GM10847 (cell line): Measurements from ENCODE around the gene INO80.

ENCODE experiments used
- POLR2A ChIP-seq: IDR thresholded peaks from 2 replicates; pipeline ENCODE4 v1.6.1; 2011; ENCODE audit not compliant: insufficient read length; ENCODE audit errors: extremely low read depth

Gene INO80

DNA sequence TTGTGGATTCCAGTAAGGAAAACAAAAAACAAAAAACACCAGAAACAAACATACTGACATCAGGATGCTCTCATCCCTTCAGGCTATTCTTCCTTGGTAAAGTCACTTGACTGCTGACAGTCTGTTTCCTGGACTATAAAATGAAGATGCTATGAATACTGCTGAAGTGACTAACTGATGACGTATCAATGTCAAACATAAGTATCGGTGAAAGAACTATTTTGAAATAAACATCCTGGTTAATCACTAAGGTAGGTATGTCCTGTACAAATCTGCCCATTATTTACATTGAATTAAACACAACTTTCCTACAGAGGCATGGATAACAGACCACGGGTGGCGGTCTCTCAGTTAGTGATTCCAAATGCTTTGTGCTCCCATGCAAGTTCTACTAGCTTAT lies 116.9 kb downstream of the INO80 start:
- TF ChIP-seq POLR2A: no peak

DNA sequence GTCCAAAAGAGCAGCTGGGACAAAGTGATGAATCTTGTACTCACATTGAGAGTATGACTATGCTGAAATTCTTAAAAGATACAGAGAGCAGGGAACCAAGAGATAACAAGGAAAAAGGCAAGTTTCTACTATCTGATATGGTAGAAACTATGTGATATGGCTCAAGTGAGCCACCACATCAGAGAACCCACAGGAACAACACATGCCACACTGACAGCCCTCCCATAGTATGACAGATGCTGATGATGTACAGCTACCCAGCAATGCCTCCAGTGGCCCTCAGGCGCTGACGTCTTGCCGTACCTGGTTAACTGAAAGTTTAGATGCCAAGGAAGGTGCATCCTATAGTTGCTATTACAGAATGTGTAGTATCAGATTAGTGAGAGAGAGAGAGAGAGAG lies 120.4 kb downstream of the INO80 start:
- no peak for TF ChIP-seq POLR2A

GRCh38 chr15:40992825-40993224 lies 123.3 kb downstream of the INO80 start:
- TF ChIP-seq POLR2A: no peak

DNA sequence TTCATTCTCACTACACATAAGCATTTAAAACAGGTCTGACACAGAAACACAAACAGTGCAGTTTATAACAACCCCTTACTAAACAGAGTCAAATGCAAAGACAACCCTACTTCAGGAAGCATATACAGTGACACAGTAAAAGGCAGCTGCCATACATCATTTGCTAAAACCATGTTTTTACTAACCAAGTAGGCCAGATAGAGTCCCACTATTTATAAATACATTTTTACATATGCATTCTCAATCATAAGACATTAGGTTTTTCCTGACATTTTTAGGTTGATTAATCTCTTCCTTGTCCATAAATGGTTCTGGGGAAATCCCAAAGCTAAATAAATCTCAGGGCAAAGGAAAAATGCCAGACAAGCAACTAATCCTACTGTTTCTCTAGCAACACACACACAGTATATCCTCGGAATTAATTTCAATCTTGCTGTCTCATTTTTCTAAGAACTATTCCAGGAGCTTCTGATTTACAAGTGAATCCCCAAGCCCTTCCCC lies 123.8 kb downstream of the INO80 start:
- no peak for TF ChIP-seq POLR2A

DNA sequence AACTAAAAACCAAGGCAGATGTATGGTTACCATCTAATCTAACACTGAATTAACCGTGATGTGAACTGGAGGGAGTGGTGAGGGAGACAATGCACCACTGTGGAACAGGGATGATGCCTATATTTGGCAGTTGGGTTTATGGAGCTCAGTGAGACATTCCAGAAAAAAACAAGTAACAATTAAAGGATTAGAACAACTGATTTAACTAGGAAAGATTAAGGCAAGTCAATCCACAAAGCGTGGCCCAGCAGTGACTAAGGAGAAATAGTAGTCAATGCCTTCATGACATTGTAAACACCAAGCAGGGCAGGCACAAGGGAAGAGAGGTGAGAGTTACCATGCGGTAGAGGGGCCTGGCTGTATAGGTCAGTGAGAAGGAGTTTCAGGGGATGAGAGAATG lies 124.7 kb downstream of the INO80 start:
- TF ChIP-seq POLR2A: no peak

GRCh38 chr15:40990789-40991188 lies 125.3 kb downstream of the INO80 start:
- no peak for TF ChIP-seq POLR2A

DNA sequence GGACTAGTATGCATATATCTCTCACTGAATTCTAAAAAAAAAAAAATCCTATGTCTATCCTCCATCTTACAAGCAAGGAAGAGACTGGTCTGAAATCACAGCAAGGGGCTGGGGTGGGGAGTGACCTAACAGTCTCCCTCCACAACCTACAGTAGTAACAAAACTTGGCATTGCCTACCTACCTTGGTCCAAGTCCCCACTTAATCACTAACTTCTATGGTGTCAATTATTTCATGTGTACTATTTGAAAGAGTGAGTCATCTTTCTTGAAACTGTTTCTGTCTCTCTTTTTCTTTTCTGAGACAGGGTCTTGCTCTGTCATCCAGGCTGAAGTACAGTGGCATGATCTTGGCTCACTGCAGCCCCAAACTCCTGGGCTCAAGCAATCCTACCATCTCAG lies 126.0 kb downstream of the INO80 start:
- no peak for TF ChIP-seq POLR2A

DNA sequence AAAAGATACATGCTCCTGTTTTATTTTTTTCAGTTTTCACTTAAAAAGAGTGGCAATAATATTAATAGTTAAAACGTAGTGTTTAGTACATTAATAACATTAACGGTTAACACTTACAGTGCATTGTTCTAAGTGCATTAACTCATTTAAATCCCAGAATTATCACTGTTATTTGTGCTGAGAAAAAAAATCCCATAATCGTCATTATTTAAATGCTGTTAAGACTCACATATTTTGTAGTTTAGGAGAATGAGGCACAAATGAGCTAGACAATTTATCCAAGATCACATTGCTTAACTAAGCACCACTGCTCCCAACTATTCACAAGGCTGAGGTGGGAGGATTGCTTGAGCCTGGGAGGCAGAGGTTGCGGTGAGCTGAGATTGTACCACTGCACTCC lies 127.9 kb downstream of the INO80 start:
- no peak for TF ChIP-seq POLR2A

- no peak for TF ChIP-seq POLR2A
Observed at GRCh38 chr15:40986820-40987219, 129.3 kb downstream of the INO80 start.

DNA sequence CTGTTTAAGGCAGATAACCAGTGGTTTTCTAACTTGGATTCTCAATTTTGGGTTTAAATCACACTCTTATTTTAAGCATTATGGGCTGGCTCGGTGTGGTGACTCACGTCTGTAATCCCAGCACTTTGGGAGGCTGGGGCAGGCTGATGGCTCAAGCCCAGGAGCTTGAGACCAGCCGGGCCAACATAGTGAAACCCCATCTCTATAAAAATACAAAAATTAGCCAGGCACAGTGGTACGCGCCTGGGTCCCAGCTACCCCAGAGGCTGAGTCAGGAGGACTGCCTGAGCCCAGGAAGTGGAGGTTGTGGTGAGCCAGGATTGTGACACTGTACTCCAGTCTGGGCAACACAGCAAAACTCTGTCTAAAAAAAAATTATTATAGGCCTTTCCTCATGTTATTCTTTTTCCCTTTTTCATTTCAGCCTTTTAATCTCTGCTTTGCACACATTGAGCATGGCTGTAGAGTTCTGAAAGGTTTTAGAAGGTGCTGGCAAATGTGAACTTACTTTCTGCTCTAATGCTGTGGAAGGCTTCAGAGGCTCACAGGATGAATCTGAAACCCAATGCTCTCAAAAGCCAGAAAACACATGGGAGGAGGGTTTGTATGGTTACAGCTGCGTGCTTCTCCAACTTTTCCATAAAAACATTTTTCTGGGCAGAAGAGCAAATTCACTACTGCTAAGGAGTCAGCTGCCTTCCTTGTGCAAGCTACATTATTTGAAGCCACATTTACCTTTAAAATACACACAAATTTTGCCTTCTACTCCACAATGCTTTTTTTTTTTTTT lies 130.3 kb downstream of the INO80 start:
- no peak for TF ChIP-seq POLR2A

- TF ChIP-seq POLR2A: no peak
Observed at GRCh38 chr15:40984964-40985363, 131.1 kb downstream of the INO80 start.

DNA sequence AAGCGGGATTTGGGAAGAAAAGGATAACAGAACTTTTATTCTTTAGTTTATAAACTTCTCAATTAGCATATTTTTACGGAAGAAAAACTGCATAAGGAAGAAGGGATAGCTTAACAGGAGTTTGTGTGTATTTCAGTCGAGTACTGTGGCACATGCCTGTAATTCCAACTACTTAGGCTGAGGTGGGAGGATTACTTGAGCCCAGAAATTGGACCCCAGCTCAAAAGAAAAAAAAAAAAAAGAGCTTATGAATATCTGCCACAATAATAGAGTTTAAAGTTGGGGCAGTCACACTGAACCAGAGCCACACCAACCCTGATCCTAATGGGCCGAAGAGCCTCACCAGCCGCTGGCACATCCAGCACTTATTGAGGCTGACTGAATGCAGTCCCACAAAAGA lies 131.7 kb downstream of the INO80 start:
- TF ChIP-seq POLR2A: no peak

GRCh38 chr15:40982855-40983254 lies 133.2 kb downstream of the INO80 start:
- no peak for TF ChIP-seq POLR2A

DNA sequence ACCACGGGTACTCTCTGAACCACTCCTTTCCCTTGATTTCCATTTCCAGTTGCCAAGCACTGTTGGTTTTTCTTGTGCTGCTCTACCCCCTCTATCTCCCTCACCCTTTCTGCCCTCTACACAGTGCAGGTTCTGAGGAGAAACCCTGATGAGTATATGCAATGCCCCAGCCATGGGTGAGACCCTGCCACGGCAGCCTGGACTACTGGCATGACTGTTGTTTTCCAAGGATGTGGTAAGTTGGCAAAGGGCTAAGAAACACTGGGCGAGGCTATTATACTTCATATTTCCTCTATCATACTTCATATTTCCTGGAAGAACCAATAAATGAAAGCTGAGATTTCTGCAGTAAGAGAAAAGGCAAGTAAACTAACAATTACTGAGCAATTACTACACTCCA lies 134.9 kb downstream of the INO80 start:
- TF ChIP-seq POLR2A: no peak

- no peak for TF ChIP-seq POLR2A
Observed at GRCh38 chr15:40978562-40978961, 137.5 kb downstream of the INO80 start.

DNA sequence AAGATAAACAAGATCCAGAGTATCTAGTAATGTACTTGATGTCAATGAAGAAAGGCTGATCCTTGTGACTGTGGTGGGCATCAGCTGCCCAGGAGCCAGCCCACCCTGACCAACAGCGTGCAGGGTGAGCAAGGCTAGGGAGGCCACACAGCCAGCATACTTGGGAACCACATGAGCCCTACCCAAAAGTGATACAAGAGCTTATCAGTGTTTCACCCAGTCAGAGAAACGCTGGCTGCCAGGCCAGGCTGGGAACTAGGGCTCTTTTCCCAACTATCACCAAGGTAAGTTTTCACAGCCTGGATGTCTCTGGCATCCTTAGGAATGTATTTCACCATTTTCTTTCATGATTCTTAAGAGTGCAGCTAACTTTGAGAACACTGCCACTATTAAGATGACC lies 137.9 kb downstream of the INO80 start:
- no peak for TF ChIP-seq POLR2A

DNA sequence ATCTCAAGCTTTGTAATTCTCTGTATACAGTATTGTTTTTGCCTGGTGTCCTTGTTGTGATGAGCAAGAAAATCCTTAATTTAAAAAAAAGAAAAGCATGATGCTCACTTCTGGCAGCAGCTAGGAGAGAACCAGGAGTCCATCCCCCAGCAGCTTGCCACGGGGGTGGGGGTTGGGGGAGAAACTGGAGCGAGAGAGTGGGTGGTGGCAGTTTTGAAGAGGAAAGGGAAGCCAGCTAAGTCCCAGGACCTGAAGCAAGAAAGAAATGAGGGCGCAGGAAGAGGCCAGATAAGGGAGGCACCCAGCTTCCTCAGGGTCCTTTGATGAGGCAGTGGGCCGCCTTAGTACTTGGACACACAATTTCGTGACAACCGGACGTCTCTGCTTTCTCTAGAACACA lies 139.3 kb downstream of the INO80 start:
- TF ChIP-seq POLR2A: no peak
